ENCODE data around the gene ZNF792. TPM values are rescaled to one million over a fixed set of nuclear protein-coding genes. Genes with fewer than 3 reads are reported as not detected.
"Not testable (repeated sequence)": the region's sequence is repeated elsewhere in the genome, so short reads cannot be mapped to it uniquely, and the experiment has no call there.

Gene ZNF792
- total RNA-seq, 2 experiments from 2014 or later = 5.1 to 5.6 TPM

- H3K36me3 Mint-ChIP-seq (ENCODE audit: low read depth) = peaks cover 59% of the 10 kb centered on the region
- peaks cover 59% of the 10 kb centered on the region for H3K4me1 Mint-ChIP-seq (ENCODE audit: low read depth)
- no peaks in the 10 kb centered on the region for H3K9me3 Mint-ChIP-seq
- TF ChIP-seq CTCF (IDR thresholded peaks at IDR 0.05) = no peak
- no peak for ATAC-seq
- DNase-seq = no peak
- CTCF ChIA-PET = interaction anchor here (0.8 to 1.5 kb wide), 3 partner anchors 34 to 38 kb away, joined by 3 read pairs; no protein-coding TSS in a partner anchor
- H3K27me3 Mint-ChIP-seq = no peaks in the 10 kb centered on the region
- H3K27ac Mint-ChIP-seq = peak overlapping the region; percentile 31
- intact Hi-C loops (cut with micrococcal nuclease) = no loop called here
- POLR2A ChIA-PET = no interaction called here
- no peak overlapping the region for H3K4me3 Mint-ChIP-seq
Measured at GRCh38 chr19:35006342-35006998, 42.4 kb upstream of the ZNF792 start.

- peaks cover 59% of the 10 kb centered on the region for H3K36me3 Mint-ChIP-seq (ENCODE audit: low read depth)
- ATAC-seq; intact Hi-C loops (cut with micrococcal nuclease); H3K27me3 Mint-ChIP-seq; H3K4me3 Mint-ChIP-seq; DNase-seq; H3K9me3 Mint-ChIP-seq: not testable (repeated sequence)
- peak overlapping the region; percentile 0 for H3K27ac Mint-ChIP-seq
- ChIA-PET CTCF (interaction anchor here (0.8 to 1.5 kb wide), 3 partner anchors 33 to 38 kb away, joined by 3 read pairs; no protein-coding TSS in a partner anchor), POLR2A (interaction anchor here (1.0 kb wide), 1 partner anchor 8 kb away, joined by 4 read pairs; no protein-coding TSS in a partner anchor)
- peaks cover 54% of the 10 kb centered on the region for H3K4me1 Mint-ChIP-seq (ENCODE audit: low read depth)
Measured at GRCh38 chr19:35006007-35006341, 41.9 kb upstream of the ZNF792 start.

- DNase-seq (no peak), ATAC-seq (no peak)
- Mint-ChIP-seq H3K27me3 (no peaks in the 10 kb centered on the region), H3K4me3 (no peak overlapping the region), H3K36me3 (ENCODE audit: low read depth) (peaks cover 59% of the 10 kb centered on the region), H3K4me1 (ENCODE audit: low read depth) (peaks cover 50% of the 10 kb centered on the region), H3K9me3 (no peaks in the 10 kb centered on the region), H3K27ac (peak overlapping the region; percentile 27)
- no peak for TF ChIP-seq CTCF (IDR thresholded peaks at IDR 0.05)
- POLR2A ChIA-PET = interaction anchor here (1.0 kb wide), 1 partner anchor 9 kb away, joined by 4 read pairs; no protein-coding TSS in a partner anchor
- CTCF ChIA-PET = interaction anchor here (0.8 to 1.5 kb wide), 2 partner anchors 34 to 39 kb away, joined by 3 read pairs; no protein-coding TSS in a partner anchor
- intact Hi-C loops (cut with micrococcal nuclease) = no loop called here
Measured at GRCh38 chr19:35005256-35005977, 41.4 kb upstream of the ZNF792 start.

GRCh38 chr19:35004517-35005255, 40.7 kb upstream of the ZNF792 start:
- ChIA-PET CTCF (interaction anchor here (1.0 kb wide), 1 partner anchor 32 kb away, joined by 4 read pairs; no protein-coding TSS in a partner anchor), POLR2A (interaction anchor here (1.1 kb wide), 1 partner anchor 15 kb away, joined by 9 read pairs; no protein-coding TSS in a partner anchor)
- Mint-ChIP-seq H3K4me1 (ENCODE audit: low read depth) (peaks cover 46% of the 10 kb centered on the region), H3K36me3 (ENCODE audit: low read depth) (peaks cover 53% of the 10 kb centered on the region), H3K4me3 (no peak overlapping the region), H3K27me3 (no peaks in the 10 kb centered on the region), H3K27ac (peak overlapping the region; percentile 31), H3K9me3 (no peaks in the 10 kb centered on the region)
- ATAC-seq = no peak
- no peak for TF ChIP-seq CTCF (IDR thresholded peaks at IDR 0.05)
- intact Hi-C loops (cut with micrococcal nuclease) = no loop called here
- no peak for DNase-seq

- DNase-seq (no peak), ATAC-seq (no peak)
- POLR2A ChIA-PET = interaction anchor here (1.0 to 2.5 kb wide), 8 partner anchors 11 to 324 kb away, joined by 3 to 10 read pairs (median 4); partner anchors contain the start of gene ZNF302
- H3K4me1 Mint-ChIP-seq (ENCODE audit: low read depth) = peaks cover 59% of the 10 kb centered on the region
- no peaks in the 10 kb centered on the region for H3K9me3 Mint-ChIP-seq
- H3K27ac Mint-ChIP-seq = peak overlapping the region; percentile 97
- intact Hi-C loops (cut with micrococcal nuclease) = no loop called here
- H3K27me3 Mint-ChIP-seq = no peaks in the 10 kb centered on the region
- TF ChIP-seq CTCF (IDR thresholded peaks at IDR 0.05) = no peak
- peak overlapping the region; percentile 99 for H3K4me3 Mint-ChIP-seq
- CTCF ChIA-PET = interaction anchor here (1.0 to 5.1 kb wide), 5 partner anchors 11 to 43 kb away, joined by 3 to 31 read pairs (median 6); no protein-coding TSS in a partner anchor
- H3K36me3 Mint-ChIP-seq (ENCODE audit: low read depth) = peaks cover 49% of the 10 kb centered on the region
Measured at GRCh38 chr19:35002037-35002535, 38.1 kb upstream of the ZNF792 start.

Data from activated CD8-positive, alpha-beta T cell treated with anti-CD3 and anti-CD28 coated beads for 36 hours (primary cell).